Hematopoietic multipotent progenitor cell treated with erythropoietin and hydrocortisone succinate and interleukin-3 and kit ligand, for 8 days (in vitro differentiated cells): ENCODE measurements around the gene DTHD1.
A peak's percentile ranks its signal among the peaks of the same experiment; 100 is the strongest.

ENCODE experiments used
- DNase-seq: peaks from one replicate; pipeline ENCODE4 v3.0.0-alpha.2; 2015

Gene DTHD1

DNA sequence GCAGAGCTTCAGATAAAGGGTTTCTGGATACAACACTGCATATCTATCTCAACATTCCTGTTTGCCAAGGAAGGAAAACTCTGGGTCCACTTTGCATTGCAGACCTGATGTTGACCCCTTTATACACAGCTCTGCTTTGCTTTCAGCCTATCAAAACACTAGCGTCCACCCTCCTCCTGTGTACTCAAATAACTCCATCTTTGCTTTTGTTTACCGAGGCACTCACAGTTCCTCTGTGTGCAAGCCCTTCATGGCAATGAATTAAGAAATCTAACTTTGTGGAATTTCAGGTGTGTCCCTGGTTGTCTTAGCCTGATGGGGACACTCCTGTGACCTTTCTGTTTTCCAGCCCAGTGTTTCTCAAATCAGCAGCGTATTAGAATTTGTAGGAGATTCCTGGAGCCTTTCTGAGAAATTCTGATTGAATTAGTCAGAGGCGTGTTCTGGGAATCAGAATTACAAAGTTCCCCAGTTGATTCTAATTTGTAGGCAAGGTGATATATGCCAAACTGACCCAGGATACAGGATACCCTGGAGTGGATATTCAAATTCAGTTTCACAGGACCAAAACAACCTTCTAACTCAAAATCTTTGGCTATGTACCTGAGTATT lies 68.6 kb downstream of the DTHD1 start:
- no peak for DNase-seq

DNA sequence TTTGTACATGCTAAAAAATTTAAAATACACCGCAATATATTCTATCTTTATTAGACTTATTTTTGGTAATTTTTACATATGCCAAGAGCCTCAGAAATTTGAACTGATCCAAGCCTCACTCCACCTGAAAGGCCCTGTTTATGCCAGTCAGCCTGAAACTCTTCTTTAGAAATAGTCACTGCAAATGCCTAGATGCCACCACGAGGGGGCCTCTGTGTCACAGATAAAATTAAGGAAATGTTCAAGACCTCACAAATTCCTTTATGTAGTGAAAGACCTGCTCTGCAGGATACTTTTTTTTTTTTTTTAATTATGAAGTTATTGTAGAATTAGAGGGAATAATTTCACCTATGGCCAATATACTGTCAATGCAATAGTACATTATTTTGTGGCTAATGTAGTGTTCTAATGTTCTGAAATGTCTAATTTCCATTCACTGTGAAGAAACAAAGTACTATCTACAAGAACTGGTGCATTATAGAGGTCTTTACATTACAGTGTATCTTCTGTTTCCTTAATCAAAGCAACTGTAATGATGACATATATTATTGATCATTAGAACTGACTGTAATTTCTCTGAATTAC lies 69.8 kb downstream of the DTHD1 start:
- peak; percentile 61 for DNase-seq

- no peak for DNase-seq
Measured at GRCh38 chr4:36353998-36354397, 72.6 kb downstream of the DTHD1 start.

DNA sequence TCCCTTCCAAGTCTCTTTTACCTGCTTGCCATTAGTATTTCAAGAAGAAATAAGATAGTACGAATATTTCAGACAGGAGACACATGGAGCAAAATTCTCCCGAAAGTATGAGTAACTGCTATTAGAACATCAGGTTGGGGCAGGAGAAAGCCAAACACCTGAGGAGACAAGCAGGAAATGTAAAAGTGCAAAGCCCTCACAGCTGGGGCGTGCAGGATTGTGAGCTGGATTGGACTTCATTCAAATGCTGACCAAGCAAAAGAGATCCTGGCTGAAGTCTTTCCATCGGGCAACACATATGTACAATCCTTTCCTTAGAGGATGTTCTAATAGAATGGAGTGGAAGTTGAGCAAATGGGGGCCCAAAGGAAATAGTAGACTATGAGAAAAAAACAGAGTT lies 76.8 kb downstream of the DTHD1 start:
- no peak for DNase-seq

DNA sequence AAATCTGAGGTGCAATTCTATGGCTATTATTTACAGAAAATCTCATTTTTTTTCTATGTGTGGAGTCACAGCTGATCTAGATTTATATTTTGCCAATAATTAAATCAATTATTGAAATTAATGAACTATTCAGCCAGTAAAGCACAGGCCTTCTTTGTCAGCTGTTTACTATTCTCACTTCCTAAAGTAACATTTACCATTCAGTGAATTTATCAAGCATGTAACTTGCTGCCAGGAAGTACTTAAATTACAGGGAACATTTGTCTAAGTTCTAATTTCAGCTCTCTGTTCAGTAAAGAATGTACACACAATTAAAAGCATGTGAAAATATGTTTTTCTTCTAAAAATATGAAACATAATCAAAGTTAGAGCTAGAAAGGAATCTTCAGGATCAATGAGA lies 79.3 kb downstream of the DTHD1 start:
- DNase-seq, result no peak

GRCh38 chr4:36363024-36363423 lies 81.6 kb downstream of the DTHD1 start:
- no peak for DNase-seq

DNA sequence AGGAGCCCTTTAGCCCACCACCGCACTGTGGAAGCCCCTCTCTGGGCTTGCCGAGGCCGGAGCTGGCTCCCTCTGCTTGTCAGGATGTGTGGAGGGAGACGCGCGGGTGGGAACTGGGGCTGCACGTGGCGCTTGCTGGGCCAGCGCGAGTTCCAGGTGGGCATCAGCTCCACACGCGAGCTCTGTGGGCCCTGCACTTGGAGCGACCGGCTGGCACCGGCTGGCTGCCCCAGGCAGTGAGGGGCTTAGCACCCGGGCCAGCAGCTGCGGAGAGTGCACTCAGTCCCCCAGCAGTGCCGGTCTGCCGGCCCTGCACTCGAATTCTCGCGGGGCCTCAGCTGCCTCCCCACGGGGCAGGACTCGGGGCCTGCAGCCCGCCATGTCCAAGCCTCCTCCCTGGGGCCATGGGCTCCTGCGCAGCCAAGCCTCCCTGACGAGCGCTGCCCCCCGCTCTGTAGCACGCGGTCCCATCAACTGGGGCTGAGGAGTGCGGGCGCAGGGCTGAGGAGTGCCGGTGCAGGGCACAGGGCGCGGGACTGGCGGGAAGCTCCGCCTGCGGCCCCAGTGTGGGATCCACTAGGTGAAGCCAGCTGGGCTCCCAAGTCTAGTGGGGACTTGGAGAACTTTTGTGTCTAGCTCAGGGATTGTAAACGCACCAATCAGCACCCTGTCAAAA lies 93.6 kb downstream of the DTHD1 start:
- no peak for DNase-seq

GRCh38 chr4:36385951-36386571 lies 104.6 kb downstream of the DTHD1 start:
- no peak for DNase-seq

DNA sequence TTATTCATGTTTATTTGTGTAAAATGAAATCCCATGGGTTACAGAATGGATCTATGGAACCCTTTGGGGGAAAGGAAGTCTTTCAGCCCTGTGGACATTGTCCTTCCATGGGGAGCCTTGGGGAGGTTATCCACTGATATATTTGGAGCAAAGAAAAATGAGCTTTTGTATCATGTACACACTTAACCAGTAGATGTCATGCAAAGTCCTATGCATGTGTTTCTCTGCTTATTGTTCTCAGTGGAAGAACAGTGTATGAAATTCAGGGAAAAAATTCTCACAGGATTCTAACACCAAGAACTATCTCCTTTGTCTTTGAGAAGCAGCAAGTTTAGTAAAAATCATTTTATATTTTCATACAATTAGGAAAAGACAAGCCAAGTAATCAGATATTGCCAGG lies 105.3 kb downstream of the DTHD1 start:
- DNase-seq, result no peak

DNA sequence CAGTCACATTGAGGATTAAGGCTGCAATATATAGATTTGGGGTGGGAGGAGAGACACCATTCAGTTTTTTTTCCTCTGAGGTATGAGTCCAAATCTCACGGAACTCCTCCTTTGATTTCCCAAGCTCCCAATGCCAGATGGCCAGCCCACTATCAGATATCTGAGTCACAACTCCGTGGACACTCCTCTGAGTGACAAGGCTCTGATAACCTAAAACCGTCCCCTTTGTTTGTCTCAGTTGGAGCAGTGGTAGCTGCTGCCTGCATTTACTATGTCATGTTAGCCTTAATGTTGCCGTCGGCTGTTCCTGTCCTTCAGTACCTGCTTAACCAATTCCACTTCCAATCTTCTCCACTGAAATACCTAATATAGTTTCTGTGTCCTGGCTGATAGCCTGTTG lies 107.3 kb downstream of the DTHD1 start:
- DNase-seq, result no peak

GRCh38 chr4:36391411-36391810 lies 110.0 kb downstream of the DTHD1 start:
- no peak for DNase-seq

DNA sequence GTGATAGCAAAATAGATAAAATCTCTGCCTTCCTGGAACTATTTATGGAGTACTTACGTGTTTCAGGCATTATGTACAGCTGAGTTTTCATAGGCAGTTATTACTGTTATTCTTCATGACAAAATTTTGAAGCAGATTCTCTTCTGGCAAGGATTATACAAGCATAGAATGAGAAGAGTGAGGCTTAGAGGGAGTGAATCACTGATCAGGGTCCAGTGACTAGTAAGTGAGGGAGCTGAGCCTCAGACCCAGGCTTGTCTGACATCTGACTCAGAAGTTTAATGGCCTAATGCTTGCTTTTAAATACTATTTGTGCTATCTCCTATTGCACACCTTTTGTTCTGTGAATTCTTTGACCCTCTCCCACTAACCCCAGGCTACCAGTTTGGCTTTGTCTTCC lies 110.6 kb downstream of the DTHD1 start:
- DNase-seq, result no peak

- DNase-seq, result no peak
Measured at GRCh38 chr4:36392916-36393315, 111.5 kb downstream of the DTHD1 start.
